Kidney (tissue), 22 donors: ENCODE measurements around the gene MTFR2. TPM values are rescaled to one million over a fixed set of nuclear protein-coding genes. Genes with fewer than 3 reads are reported as not detected.
A peak's percentile ranks its signal among the peaks of the same experiment; 100 is the strongest.

Experiments used
- DNase-seq, 5 donors: peaks; one replicate each; pipeline ENCODE4 v3.0.0-alpha.2; 2013 to 2020
- FAIRE-seq: peaks from 2 replicates; lab custom pipeline; 2012; peaks lifted over from hg19 to GRCh38; lab: Jason Lieb, UNC
- H3K27ac ChIP-seq, 2 donors: one replicate each; pipeline ENCODE4 v1.7.0; 2013; ENCODE audit warnings: low read depth in 2 of 2, low read length in 2 of 2, inconsistent platforms in 1 of 2
- H3K27me3 ChIP-seq: one replicate; pipeline ENCODE4 v1.7.1; 2013; ENCODE audit warnings: low read length, inconsistent platforms; ENCODE audit not compliant: control insufficient read depth, insufficient read depth
- H3K36me3 ChIP-seq, 3 donors: one replicate each; pipeline versions ENCODE4 v1.7.0 to v1.7.1; 2013; ENCODE audit warnings: low read length in 3 of 3, control low read depth in 1 of 3, inconsistent platforms in 1 of 3; ENCODE audit not compliant: insufficient read depth in 3 of 3, control insufficient read depth in 2 of 3
- H3K4me1 ChIP-seq, 3 donors: one replicate each; pipeline versions ENCODE4 v1.7.0 to v1.7.1; 2013; ENCODE audit warnings: low read length in 3 of 3, inconsistent platforms in 1 of 3, low read depth in 1 of 3; ENCODE audit not compliant: control insufficient read depth in 2 of 3, insufficient read depth in 2 of 3
- H3K4me3 ChIP-seq, 3 donors: one replicate each; pipeline versions ENCODE4 v1.7.0 to v1.8.1; 2013; ENCODE audit warnings: low read length in 3 of 3, control low read depth in 1 of 3, inconsistent platforms in 1 of 3
- H3K9ac ChIP-seq, 3 donors: one replicate each; pipeline versions ENCODE4 v1.7.0 to v1.7.1; 2013; ENCODE audit warnings: low read length in 3 of 3, control low read depth in 1 of 3, inconsistent platforms in 1 of 3
- H3K9me3 ChIP-seq, 3 donors: one replicate each; pipeline versions ENCODE4 v1.7.0 to v1.7.1; 2013; ENCODE audit warnings: low read length in 3 of 3, control low read depth in 1 of 3, inconsistent platforms in 1 of 3; ENCODE audit not compliant: control insufficient read depth in 2 of 3, insufficient read depth in 1 of 3
- intact Hi-C: fragments of 100-400 bp; cut with DNase I; formaldehyde crosslinking; loops from one replicate; pipeline ENCODE4 v1.11.1; 2022
- long read RNA-seq, 10 donors: library from polyadenylated mRNA in 1 of 10; unstranded in 1 of 10; transcript quantifications; one replicate each; pipeline ENCODE4 v2.0.0 and lab custom pipeline, GENCODE V29; 2021 to 2026
- polyA plus RNA-seq: library from polyadenylated mRNA; stranded (reverse); fragments of 350-450 nt; fragmentation: Illumina TruSeq; extraction: RNeasy Lipid Tissue Mini Kit (QIAGEN cat#74804); gene quantifications from one replicate; pipeline ENCODE4 v1.2.3, GENCODE V29; 2014; ENCODE audit warnings: low read depth, low replicate concordance; ENCODE audit not compliant: insufficient read depth
- total RNA-seq: library from RNA; stranded (reverse); fragmentation: NEBNext Ultra II Directional; extraction: Animal tissue kit (Norgen Biotek cat#: 25700); gene quantifications from one replicate; pipeline ENCODE4 v1.2.1, GENCODE V29; 2021
- TF ChIP-seq, protein P1 (sequence below): IDR thresholded peaks from 3 replicates; pipeline ENCODE4 v1.5.1; 2012; ENCODE audit warnings: mild to moderate bottlenecking, moderate library complexity, borderline replicate concordance; ENCODE audit not compliant: insufficient read depth; ENCODE audit errors: extremely low read depth
- donor health status: control.
- donor health status: control.
- donor health status: control.
- donor health status: control.
- donor health status: control.
- donor health status: DM: yes; HTN: yes; CAD: no.
- donor health status: Normal renal cell carcinoma (clear cell type).

Gene MTFR2
- 1.3 TPM for total RNA-seq
- 0.65 TPM for polyA plus RNA-seq
- long read RNA-seq, donor 1, result 0 reads
- long read RNA-seq, donor 2, partial matches to known transcripts, result 0 of 1 reads
- long read RNA-seq, donor 2, other reads (novel, unspliced or antisense), result 0 of 1 reads
- long read RNA-seq, donor 3, result 0 reads
- long read RNA-seq, donor 4, result 0 reads
- long read RNA-seq, donor 5, result 0 reads
- long read RNA-seq, donor 6, partial matches to known transcripts, result 0 of 2 reads
- long read RNA-seq, donor 6, other reads (novel, unspliced or antisense), result 0 of 2 reads
- long read RNA-seq, donor 7, result 0 reads
- long read RNA-seq, donor 8, result 0 reads
- long read RNA-seq, donor 9, result 0 reads
- long read RNA-seq, donor 10, result 0 reads

DNA sequence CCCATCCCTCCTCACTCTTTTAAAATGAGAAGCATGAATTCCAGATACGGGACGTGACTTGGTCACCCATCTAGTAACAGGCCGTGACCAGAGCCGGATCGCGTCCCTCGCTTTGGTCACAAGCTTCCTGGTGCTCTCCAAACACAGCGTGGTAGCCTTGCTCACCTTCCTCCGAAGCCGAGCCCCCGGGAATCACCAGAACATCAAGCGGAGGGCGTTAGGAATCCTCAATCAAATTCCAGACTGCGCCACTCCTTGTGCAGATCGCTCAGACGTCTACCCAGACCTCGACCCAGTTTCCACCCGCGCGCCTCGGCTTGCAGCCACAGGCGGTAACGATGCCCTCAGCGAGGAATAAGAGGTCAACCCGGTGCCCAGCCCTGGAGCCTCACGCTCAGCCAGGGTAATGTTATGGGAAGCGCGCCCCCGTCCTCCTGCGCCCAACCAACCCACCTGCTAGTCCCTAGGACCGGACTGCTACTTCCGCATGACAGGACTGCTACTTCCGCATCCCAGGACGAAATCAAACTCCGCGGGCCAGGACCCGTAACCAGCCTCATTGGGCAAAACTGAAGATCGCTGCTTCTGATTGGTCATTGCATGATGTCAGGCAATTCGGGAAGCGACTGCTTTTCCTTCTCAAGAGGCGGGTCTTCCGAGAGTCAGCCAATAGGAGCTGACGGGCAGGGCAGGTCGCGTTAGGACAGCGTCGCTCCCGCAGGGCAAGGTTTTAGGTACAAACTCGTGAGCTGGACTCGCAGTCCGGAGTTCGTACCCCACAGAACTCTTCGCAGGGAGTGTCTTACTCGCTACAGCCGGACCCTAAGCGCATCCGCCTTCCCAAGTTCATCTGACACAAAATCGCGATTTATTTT, at the start of gene MTFR2:
Gene MTFR2, minus strand, starts transcription at position 501 of the 875 bp plus-strand sequence. CDS start 1,212 bp downstream, outside the sequence.
- H3K9ac ChIP-seq, result peak within 1 kb of the TSS; percentile 22 to 79 (median 74)
- intact Hi-C loops, result no loop called here

DNA sequence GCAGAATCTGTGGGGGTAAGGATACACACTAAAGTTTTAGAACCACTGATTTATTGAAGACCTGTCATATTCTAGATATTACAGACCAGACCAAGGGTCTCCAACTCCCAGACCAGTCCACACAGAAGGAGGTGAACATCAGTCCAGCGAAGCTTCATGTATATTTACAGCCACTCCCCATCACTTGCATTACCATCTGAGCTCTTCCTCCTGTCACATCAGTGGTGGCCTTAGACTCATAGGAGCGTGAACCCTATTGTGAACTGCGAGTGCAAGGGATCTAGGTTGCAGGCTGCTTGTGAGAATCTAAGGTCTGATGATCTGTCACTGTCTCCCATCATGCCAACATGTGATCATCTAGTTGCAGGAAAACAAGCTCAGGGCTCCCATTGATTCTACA, 44.5 kb upstream of the MTFR2 start:
- Histone ChIP-seq H3K4me1 (peaks cover 0 to 5% (median 3%) of the 10 kb centered on the region in 3 donors), H3K27ac (no peak overlapping the region), H3K9me3 (no peaks in the 10 kb centered on the region), H3K4me3 (no peak overlapping the region), H3K36me3 (no peaks in the 10 kb centered on the region), H3K27me3 (no peaks in the 10 kb centered on the region), H3K9ac (no peak overlapping the region)
- no peak for FAIRE-seq
- TF ChIP-seq, protein P1, sequence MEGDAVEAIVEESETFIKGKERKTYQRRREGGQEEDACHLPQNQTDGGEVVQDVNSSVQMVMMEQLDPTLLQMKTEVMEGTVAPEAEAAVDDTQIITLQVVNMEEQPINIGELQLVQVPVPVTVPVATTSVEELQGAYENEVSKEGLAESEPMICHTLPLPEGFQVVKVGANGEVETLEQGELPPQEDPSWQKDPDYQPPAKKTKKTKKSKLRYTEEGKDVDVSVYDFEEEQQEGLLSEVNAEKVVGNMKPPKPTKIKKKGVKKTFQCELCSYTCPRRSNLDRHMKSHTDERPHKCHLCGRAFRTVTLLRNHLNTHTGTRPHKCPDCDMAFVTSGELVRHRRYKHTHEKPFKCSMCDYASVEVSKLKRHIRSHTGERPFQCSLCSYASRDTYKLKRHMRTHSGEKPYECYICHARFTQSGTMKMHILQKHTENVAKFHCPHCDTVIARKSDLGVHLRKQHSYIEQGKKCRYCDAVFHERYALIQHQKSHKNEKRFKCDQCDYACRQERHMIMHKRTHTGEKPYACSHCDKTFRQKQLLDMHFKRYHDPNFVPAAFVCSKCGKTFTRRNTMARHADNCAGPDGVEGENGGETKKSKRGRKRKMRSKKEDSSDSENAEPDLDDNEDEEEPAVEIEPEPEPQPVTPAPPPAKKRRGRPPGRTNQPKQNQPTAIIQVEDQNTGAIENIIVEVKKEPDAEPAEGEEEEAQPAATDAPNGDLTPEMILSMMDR, result no peak
- DNase-seq, result no peak
- intact Hi-C loops, result no loop called here

More for the DNA sequence above, at the start of gene MTFR2:
- Histone ChIP-seq H3K4me3 (peak within 1 kb of the TSS; percentile 72 to 84 (median 82)), H3K4me1 (peaks cover 0 to 8% (median 6%) of the 10 kb centered on the region in 3 donors), H3K27ac (no peak within 1 kb of the TSS), H3K9me3 (no peaks in the 10 kb centered on the region), H3K27me3 (no peaks in the 10 kb centered on the region), H3K36me3 (no peaks in the 10 kb centered on the region)
- peak; percentile 96 to 100 (median 98) for DNase-seq
- TF ChIP-seq, protein P1, result no peak
- peak; percentile 98 for FAIRE-seq

DNA sequence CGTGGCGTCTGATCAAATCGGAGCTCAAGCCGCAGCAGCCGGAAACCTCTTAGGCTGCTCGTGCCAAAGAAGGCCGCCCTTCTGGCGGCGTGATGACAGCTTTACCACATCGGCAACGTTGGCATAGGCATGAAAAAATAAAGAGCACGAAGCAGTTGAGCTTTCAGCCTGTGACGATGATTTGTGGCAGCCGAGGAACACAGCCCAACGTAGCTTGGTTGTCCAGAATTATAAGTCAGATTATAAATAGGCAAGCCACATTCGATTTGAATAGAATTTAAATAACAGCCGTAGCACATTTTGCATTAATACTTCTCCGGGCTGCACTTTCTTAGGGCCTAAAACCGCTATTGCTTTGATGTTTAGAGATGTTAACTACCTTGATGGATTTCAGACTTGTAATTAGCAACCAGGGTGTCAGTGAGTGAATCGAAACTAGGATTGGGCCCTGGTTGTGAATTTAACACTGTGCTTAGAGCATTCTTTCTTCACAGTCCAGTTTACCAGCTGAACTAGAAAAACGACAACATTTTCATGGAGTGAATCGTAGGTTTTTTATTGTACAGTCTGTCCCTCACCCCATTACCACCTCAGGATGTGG, 40.4 kb upstream of the MTFR2 start:
- Histone ChIP-seq H3K27ac (peak overlapping the region; percentile 100), H3K4me3 (peak overlapping the region; percentile 97 to 100 (median 97)), H3K27me3 (no peaks in the 10 kb centered on the region), H3K9me3 (no peaks in the 10 kb centered on the region), H3K36me3 (no peaks in the 10 kb centered on the region), H3K4me1 (peaks cover 4 to 10% (median 5%) of the 10 kb centered on the region in 3 donors), H3K9ac (peak overlapping the region; percentile 90 to 99 (median 98))
- DNase-seq (peak in 4 of 5 donors; percentile 71 to 90 (median 88)), FAIRE-seq (no peak)
- TF ChIP-seq, protein P1, result no peak
- intact Hi-C loops, result no loop called here
